Measurements from ENCODE around the gene LRRC8D.

The LRRC8D gene

GRCh38 chr1:89888480-89889322, 67.9 kb downstream of the LRRC8D start:
- ChIA-PET POLR2A (ENCODE audit: low non-redundant PET) (interaction anchor here (0.7 kb wide), 1 partner anchor 46 kb away, joined by 3 read pairs; no protein-coding TSS in a partner anchor), CTCF (no interaction called here)
- H3K27ac ChIP-seq, result no peak overlapping the region; the same call in 1 of the 2 replicates
- TF ChIP-seq CTCF (conservative IDR thresholded peaks at IDR 0.05; ENCODE audit: low read depth), result no peak
- no peak for DNase-seq (ENCODE audit: low spot score)

GRCh38 chr1:89889323-89889615, 68.4 kb downstream of the LRRC8D start:
- CTCF ChIA-PET, result no interaction called here
- peak overlapping the region; percentile 94 for H3K27ac ChIP-seq
- TF ChIP-seq CTCF (conservative IDR thresholded peaks at IDR 0.05; ENCODE audit: low read depth), result no peak
- DNase-seq (ENCODE audit: low spot score), result no peak
- POLR2A ChIA-PET (ENCODE audit: low non-redundant PET), result interaction anchor here (0.7 kb wide), 1 partner anchor 46 kb away, joined by 3 read pairs; no protein-coding TSS in a partner anchor

GRCh38 chr1:89890085-89890752, 69.4 kb downstream of the LRRC8D start:
- peak; percentile 92 for DNase-seq (ENCODE audit: low spot score)
- CTCF ChIA-PET, result interaction anchor here (0.6 kb wide), 1 partner anchor 64 kb away, joined by 3 read pairs; no protein-coding TSS in a partner anchor
- POLR2A ChIA-PET (ENCODE audit: low non-redundant PET), result no interaction called here

GRCh38 chr1:89892816-89893215, 72.0 kb downstream of the LRRC8D start:
- no peak overlapping the region for H3K27ac ChIP-seq
- no peak for DNase-seq (ENCODE audit: low spot score)
- ChIA-PET POLR2A (ENCODE audit: low non-redundant PET) (no interaction called here), CTCF (no interaction called here)
- TF ChIP-seq CTCF (conservative IDR thresholded peaks at IDR 0.05; ENCODE audit: low read depth), result no peak

More at GRCh38 chr1:89890085-89890752, 69.4 kb downstream of the LRRC8D start:
- no peak for TF ChIP-seq CTCF (conservative IDR thresholded peaks at IDR 0.05; ENCODE audit: low read depth)
- H3K27ac ChIP-seq, result peak overlapping the region; percentile 94

- CTCF ChIA-PET, result no interaction called here
- no peak for TF ChIP-seq CTCF (conservative IDR thresholded peaks at IDR 0.05; ENCODE audit: low read depth)
- no peak overlapping the region for H3K27ac ChIP-seq
- DNase-seq (ENCODE audit: low spot score), result peak; percentile 29
- POLR2A ChIA-PET (ENCODE audit: low non-redundant PET), result no interaction called here
These were observed 73.7 kb downstream of the LRRC8D start for GRCh38 chr1:89894210-89895201.
